DND-41 (cell line): ENCODE measurements around the gene GPR39.

Experiments used
- EZH2 ChIP-seq: IDR thresholded peaks from 3 replicates; pipeline ENCODE4 v1.6.1; 2012; ENCODE audit warnings: borderline replicate concordance, low read depth, mild to moderate bottlenecking, moderate library complexity, low read length, inconsistent platforms; ENCODE audit not compliant: severe bottlenecking
- TF ChIP-seq, protein P1 (sequence below): IDR thresholded peaks from 2 replicates; pipeline ENCODE4 v1.5.1; 2012; ENCODE audit warnings: borderline replicate concordance, low read length, moderate library complexity, mild to moderate bottlenecking; ENCODE audit not compliant: poor library complexity, severe bottlenecking; ENCODE audit errors: extremely low read depth

DNA sequence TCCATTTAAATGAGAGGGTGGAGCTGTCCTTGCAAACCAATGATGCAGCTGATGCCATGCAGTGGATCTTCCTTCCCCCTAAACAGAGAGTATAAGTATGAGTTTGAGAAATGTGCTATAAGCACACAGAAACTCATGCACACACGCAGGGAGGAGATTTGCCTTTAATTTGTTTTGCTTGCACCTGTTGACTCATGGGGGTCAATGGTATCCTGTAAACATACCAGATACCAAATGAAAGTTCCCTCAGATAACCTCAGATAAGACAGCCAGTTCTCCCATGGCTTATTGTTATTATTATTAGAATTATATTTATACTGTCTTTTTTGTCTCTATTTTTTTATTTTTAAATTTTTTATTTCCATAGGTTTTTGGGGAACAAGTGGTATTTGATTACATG is 29.5 kb upstream of the GPR39 start:
- TF ChIP-seq, protein P1, sequence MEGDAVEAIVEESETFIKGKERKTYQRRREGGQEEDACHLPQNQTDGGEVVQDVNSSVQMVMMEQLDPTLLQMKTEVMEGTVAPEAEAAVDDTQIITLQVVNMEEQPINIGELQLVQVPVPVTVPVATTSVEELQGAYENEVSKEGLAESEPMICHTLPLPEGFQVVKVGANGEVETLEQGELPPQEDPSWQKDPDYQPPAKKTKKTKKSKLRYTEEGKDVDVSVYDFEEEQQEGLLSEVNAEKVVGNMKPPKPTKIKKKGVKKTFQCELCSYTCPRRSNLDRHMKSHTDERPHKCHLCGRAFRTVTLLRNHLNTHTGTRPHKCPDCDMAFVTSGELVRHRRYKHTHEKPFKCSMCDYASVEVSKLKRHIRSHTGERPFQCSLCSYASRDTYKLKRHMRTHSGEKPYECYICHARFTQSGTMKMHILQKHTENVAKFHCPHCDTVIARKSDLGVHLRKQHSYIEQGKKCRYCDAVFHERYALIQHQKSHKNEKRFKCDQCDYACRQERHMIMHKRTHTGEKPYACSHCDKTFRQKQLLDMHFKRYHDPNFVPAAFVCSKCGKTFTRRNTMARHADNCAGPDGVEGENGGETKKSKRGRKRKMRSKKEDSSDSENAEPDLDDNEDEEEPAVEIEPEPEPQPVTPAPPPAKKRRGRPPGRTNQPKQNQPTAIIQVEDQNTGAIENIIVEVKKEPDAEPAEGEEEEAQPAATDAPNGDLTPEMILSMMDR = no peak
- no peak for TF ChIP-seq EZH2
